GM21423 (cell line): ENCODE measurements around the gene SLC1A4.
"Not testable (repeated sequence)": the region's sequence is repeated elsewhere in the genome, so short reads cannot be mapped to it uniquely, and the experiment has no call there.

Experiments
- ATAC-seq: cut with Tn5 transposase; IDR thresholded peaks from one replicate; pipeline ENCODE4 v1.9.1; 2021; ENCODE audit warnings: mild to moderate bottlenecking, moderate library complexity; ENCODE audit not compliant: unreplicated experiment

The SLC1A4 gene

GRCh38 chr2:64990876-64991275, 1.7 kb downstream of the SLC1A4 start:
- ATAC-seq = no peak

GRCh38 chr2:64992218-64992617, 3.0 kb downstream of the SLC1A4 start:
- ATAC-seq = no peak

GRCh38 chr2:64992990-64993389, 3.8 kb downstream of the SLC1A4 start:
- ATAC-seq = no peak

GRCh38 chr2:64995041-64995440, 5.8 kb downstream of the SLC1A4 start:
- no peak for ATAC-seq

GRCh38 chr2:64996871-64997307, 7.7 kb downstream of the SLC1A4 start:
- ATAC-seq = no peak

DNA sequence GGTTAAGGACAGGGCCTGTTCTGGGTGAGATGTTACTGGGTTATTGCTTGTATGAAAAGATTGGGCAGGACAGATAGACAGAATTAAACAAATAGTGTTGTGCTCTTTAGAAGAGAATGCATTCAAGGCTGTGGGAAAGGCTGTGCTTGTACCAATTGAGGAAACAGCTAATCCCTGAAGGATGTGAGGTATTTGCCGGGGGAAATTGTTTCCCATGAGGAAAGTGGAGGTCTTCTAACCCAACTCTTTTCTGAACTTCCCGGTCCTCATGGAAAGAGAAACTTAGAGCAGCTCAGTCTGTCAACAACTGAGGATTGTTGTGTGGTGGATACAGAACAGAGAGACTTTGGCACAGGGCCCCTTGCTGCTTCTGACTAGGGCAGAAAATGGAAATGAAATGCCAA, 9.5 kb downstream of the SLC1A4 start:
- ATAC-seq = no peak

DNA sequence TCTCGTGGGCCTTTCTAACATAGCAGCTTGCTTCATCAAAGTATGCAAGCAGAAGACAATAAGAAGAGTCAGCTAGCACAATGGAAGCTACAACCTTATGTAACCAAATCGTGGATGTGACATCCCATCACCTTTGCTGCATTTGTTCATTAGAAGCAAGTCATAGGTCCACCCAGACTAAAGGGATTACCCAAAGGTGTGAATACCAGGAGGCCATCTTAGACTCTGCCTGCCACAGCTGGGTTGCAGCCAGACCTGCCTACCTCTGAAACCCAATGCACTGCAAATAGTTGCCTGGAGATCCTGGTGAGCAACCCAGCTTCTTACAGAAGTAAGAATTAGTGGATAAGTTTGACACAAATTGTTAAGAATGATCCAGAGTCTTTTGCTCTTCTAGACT, 10.6 kb downstream of the SLC1A4 start:
- no peak for ATAC-seq

GRCh38 chr2:65000644-65001043, 11.4 kb downstream of the SLC1A4 start:
- ATAC-seq = no peak

DNA sequence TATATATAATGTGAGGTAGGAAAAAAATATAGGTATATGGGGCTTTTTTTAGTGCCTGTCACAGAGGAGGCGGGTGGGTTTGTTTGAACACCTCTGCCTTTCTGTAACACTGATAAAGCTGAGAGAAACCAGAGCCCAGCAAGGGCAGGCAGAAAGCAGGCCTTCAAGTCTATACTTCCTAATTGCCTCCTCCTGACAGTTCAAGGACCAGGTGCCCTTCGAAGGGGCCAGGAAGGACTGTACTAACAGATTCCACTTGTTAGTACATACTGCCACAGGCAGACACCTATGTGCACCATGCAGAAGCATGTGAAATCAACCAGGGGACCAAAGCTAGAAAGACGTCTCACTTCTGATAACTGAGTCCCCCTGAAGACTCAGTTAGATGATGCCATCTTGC, 13.8 kb downstream of the SLC1A4 start:
- no peak for ATAC-seq

- not testable (repeated sequence) for ATAC-seq
Observed at GRCh38 chr2:65004232-65004631, 15.0 kb downstream of the SLC1A4 start.

DNA sequence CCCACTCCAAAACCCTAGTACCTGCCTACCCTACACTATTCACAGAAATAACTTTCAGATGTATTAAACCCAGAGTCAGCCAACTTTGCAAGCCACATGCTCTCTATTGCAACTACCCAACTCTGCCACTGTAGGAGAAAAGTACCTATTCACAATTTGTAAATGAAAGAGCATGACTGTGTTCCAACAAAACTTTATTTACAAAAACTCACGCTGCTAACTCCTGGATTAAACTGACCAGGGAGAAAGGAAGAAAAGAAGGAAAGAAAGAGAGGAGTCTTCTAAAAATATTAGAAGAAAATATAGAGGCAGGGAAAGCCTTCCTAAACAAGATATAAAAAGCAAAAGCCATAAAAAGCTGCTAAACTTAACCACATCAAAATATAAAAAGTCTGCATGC, 24.6 kb downstream of the SLC1A4 start:
- no peak for ATAC-seq

- no peak for ATAC-seq
Observed at GRCh38 chr2:65015731-65016130, 26.5 kb downstream of the SLC1A4 start.

GRCh38 chr2:65016789-65017188, 27.6 kb downstream of the SLC1A4 start:
- no peak for ATAC-seq

DNA sequence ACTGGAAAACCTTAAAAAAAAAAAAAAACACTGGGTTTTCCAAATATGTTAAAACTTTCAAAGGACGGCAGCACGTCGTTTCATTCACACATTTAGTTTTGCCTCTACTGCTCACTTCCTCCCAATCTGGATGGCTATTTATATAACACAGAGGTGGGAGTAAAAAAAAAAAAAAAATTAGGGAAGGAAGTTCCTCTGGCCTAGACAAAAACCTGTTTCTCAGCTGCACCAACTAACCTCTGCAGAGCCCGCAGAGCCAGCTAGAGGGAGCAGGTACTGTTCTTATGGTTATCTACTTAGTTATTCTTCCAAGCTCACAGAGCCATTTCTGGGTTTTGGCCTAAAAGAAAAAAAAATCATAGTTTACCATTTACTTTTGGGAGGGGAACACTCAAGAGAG, 28.1 kb downstream of the SLC1A4 start:
- ATAC-seq = no peak

- ATAC-seq = no peak
Observed at GRCh38 chr2:65018141-65018582, 29.0 kb downstream of the SLC1A4 start.

DNA sequence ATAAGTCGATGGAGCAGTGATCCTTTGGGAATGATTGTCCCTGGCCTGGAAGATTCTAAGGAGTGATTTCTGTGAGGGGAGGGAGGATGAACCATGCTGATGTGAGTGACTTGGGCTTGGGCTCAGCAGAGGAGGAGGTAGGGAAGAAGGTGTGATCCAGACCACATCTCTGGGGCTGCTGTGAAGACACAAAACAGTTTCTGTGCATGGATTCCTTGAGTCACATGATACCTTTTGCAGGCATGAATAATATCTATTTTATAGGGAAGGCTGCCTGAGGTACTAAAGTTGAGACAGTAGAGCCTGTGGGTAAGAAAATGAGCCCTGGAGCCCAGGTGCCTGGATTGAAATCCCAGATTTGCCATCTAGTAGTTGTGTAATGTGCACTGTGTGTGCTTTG, 29.8 kb downstream of the SLC1A4 start:
- no peak for ATAC-seq

DNA sequence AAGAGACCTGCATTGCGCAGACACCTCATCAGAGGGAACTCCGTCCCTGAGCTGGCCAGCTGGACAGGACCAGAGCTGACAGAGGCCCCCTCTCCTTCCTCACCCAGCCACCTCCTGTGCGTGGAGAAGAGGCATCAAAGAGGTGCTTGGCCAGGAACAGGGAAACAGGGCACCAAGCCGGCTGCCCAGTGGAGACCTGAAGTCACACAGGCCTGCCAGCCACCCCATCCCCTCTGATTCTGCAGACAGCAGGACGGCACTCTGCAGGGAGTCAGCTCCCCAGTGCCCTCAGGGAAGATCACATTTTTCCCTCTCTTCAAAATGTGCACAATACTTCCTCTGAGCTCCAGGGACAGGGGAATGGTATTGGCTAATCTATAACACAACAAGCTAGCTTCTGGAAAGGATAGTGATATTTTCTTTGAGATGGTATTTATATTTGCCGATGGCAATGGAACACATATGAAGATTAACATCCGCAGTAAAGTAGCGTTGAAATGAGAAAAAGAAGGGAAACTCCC, 30.5 kb downstream of the SLC1A4 start:
- no peak for ATAC-seq

DNA sequence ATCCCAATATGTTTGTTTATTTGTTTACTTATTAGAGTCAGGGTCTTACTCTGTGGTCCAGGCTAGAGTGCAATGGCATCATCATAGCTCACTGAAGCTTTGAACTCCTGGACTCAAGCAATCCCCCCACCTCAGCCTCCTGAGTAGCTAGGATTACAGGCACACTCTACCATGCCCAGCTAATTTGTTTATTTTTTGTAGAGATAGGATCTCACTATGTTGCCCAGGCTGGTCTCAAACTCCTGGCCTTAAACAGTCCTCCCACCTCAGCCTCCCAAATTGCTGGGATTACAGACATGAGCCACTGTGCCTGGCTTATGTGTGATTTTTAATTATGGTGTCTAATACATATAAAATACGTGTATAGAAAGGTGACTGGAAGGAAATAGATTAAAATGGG, 31.1 kb downstream of the SLC1A4 start:
- ATAC-seq = not testable (repeated sequence)

- ATAC-seq = no peak
Observed at GRCh38 chr2:65020943-65021528, 31.8 kb downstream of the SLC1A4 start.

- no peak for ATAC-seq
Observed at GRCh38 chr2:65021709-65022108, 32.5 kb downstream of the SLC1A4 start.

- ATAC-seq = no peak
Observed at GRCh38 chr2:65022189-65022588, 33.0 kb downstream of the SLC1A4 start.

- no peak for ATAC-seq
Observed at GRCh38 chr2:65023742-65024141, 34.5 kb downstream of the SLC1A4 start.
